NOMO-1 treated with DMSO at 0.1 percent for 48 hours (cell line): ENCODE measurements around the gene UBE2D3.
"Not testable (repeated sequence)": the region's sequence is repeated elsewhere in the genome, so short reads cannot be mapped to it uniquely, and the experiment has no call there.

Source experiments
- DNase-seq: peaks from one replicate; lab custom pipeline; 2025; ENCODE audit not compliant: unreplicated experiment; lab: John Stamatoyannopoulos, UW

Gene UBE2D3

GRCh38 chr4:102832105-102832504, 4.8 kb upstream of the UBE2D3 start:
- DNase-seq = no peak

GRCh38 chr4:102829803-102830202, 2.5 kb upstream of the UBE2D3 start:
- DNase-seq = no peak

- DNase-seq = no peak
These were observed 1.1 kb upstream of the UBE2D3 start for GRCh38 chr4:102828497-102828808.

- peak; percentile 99 for DNase-seq
These were observed 534 bp upstream of the UBE2D3 start for GRCh38 chr4:102827674-102828496.

DNA sequence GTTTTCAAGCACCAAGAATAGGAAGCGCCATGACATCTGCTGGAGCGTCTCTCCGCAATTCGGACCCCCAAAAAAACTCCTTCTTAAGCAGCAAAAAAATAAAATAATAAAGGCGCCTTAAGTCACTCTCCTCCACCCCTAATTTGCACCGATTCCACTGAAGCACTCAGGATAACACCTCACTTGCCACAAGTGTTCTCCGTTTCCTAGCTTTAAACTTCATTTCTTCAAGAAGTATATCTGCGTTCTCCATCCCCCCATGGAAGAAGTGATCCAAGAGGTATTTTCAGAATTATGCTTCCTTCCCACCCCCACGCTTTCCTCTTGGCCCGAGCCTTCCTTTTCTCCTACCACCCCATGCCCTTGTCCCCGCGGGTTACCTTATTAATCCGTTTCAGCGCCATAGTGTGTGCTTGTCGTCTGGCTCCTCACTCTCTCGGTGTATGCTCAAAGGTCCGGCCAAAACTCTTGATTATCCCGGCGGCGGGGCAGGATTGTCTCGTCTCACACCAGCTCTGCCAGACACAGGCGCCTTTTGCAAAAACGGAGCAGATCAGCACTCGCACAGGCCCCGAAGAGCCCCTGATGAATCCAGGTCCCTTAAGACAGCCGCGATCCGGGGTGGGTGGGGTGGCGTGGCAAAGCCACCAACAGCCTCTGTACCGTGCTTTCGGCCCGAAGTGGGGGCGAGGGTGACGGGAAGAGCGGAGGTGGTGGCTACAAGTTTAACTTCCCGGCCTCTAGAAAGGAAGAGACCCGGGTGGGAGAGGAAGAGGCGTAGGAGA, 1.1 kb downstream of the UBE2D3 start:
- DNase-seq = no peak

DNA sequence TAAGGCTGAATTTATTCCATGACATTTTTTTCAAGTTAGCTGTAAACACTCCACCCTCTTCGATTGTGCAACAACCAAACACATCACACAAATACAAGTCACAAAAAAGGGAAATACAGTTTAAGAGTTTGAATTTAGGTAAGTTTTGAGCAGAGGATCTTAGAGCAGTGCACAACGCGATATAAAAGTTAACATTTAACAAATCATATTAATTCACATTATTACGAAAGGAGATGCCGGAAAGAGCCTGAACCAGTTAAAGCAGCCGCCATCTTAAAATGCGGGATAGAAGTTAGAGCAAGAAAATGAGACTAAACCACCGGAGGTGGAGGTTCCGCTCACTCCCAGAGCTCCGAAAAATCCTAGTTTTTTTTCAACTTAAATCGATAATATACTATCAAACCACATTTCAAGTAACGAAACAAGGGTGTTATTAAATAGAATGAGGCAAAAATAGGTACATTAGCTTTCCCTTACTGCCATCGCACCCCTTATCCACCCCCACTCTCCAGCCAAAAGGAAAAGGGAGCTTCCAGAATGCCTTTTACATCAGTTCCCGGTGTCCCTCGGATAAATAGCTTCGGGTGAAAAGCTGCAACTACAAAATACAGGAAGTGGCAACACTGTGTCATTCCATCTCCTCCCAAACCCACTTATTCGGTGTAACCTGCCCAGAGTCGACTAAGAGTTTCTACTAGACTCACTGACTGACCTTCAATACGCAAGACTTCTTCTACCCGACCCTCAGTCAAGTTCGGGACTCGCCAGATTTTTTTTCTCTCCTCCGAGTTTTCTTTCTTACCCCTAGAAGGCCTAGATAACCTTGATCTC, 1.9 kb downstream of the UBE2D3 start:
- peak; percentile 59 for DNase-seq

- no peak for DNase-seq
These were observed 3.0 kb downstream of the UBE2D3 start for GRCh38 chr4:102824398-102824797.

DNA sequence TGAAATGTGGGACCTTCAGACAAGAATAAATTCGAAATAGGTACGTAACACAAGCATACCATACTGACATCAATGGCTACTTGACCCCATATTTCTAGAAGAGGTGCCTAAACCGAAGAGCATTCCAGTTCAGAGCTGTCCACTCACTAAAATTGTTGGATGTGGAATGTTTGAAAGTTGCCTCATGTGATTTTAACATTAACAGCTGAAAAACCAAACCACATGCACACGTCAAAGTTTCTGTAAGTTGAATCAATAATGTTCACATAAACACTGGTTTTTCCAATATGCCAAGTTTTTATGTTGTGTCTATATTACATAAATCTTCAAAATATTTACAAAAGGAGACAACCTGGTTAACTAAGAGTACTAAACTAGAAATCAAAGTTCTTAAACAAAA, 3.5 kb downstream of the UBE2D3 start:
- no peak for DNase-seq

DNA sequence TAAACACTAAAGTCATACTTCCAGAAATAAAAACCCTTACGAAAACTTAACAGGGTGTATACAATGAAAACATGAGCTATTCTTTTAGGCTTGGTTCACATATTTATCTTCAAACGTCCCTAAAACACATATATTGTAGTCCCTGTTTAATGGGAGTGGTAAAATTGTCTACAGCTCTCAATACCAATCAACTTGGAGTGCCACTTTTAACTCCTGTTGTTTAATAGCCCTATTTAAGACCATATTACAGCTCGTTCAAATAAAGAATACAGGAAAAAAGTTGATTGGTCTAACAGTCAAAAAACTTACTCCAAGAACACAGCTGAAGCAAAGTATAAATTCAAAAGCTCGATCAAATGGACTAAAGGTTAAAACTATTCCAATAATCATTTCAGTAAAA, 3.9 kb downstream of the UBE2D3 start:
- no peak for DNase-seq

GRCh38 chr4:102819588-102820365, 7.6 kb downstream of the UBE2D3 start:
- no peak for DNase-seq

GRCh38 chr4:102819100-102819499, 8.3 kb downstream of the UBE2D3 start:
- DNase-seq = not testable (repeated sequence)

DNA sequence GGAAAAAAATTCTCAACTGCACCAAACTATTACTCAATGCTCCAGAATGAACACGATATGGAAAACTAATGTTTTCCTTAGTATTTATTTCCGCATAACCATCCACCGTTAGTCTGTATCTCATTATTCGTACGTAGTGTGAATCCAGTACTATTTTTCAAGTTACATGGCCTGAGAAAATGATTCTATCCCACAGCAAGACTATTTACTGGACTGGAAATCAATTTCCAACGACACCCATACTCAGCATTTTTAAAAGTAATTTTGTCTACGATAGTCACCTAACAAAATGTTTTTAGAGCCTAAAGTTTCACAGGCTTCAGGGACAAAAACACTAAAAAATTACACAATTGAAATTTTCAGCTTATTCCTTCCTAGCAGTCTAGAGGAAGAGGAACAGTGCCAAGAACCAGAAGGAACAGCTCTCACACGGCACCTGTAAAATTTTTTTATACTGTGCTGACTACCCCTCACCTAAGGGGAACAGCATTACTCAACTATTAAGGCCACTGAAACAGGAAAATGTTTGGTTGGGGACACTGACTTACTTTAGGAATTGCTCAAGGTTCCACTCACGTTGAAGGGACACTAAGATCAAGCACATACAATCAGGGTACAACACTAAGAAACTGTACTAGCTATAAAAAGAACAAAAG, 9.6 kb downstream of the UBE2D3 start:
- DNase-seq = no peak

GRCh38 chr4:102817021-102817605, 10.2 kb downstream of the UBE2D3 start:
- DNase-seq = no peak

DNA sequence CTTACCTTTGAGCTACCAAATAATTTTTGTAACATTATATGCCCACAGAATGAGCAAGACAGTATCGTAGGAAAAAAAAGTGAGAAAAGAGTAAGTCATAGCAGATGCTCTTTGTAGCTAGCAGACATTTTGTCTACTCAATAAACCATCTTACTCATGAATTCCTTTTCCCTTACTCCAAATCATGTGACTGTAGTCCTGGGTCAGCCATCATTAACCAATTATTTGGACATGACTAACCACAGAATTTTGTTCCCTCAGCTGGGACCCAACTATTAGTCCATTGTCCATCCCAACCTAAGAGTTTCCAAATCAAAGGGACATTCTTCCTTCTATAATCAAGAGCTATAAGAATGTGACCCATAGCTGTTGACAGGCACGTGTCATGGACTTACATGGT, 11.4 kb downstream of the UBE2D3 start:
- DNase-seq = no peak

GRCh38 chr4:102809691-102810090, 17.7 kb downstream of the UBE2D3 start:
- no peak for DNase-seq

- no peak for DNase-seq
These were observed 18.2 kb downstream of the UBE2D3 start for GRCh38 chr4:102809190-102809589.

DNA sequence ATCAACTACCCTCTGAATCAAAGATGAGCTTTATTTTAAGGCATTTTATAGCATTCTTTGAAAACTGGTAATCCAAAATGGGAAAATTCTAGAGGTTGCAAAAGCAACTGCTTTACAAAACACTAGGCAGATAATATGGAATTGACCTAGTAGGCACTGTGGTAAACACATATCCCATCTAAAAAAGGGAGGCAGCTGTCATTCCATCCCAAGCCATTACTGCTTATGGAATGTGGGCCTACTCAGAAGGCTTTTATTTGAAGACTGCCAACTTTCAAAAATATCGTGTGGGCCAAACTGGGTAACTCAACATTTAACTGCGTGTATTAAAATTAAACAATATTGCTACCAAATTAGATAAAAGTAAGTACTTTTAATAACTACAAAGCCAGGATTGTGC, 19.3 kb downstream of the UBE2D3 start:
- no peak for DNase-seq

GRCh38 chr4:102807345-102807744, 20.0 kb downstream of the UBE2D3 start:
- no peak for DNase-seq

DNA sequence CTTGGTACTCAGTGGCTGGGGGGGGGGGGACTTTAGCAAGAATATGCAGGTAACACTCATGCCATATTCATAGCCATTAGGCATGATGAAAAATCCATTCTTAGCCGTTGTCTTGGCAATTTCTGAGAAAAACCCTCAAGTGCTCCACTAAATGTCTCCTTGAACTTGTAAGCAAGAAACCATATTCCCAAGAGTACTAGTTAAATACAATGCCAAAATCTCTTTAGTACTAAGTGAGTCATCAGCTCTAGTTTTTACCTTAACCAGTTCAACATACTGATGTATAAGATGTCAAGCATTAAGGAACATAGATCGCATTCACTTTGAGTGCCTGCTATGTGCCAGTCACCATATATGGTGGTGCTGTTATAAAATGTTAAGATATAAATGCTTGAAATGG, 27.5 kb downstream of the UBE2D3 start:
- DNase-seq = no peak

GRCh38 chr4:102794999-102795398, 32.4 kb downstream of the UBE2D3 start:
- no peak for DNase-seq
